Activated CD4-positive, alpha-beta memory T cell treated with anti-CD3 and anti-CD28 coated beads, Interleukin-2, amount 10 ng/mL, durations not matched to agents 7 days and 5 days (primary cell): ENCODE results near the gene NXF1. TPM values are rescaled to one million over a fixed set of nuclear protein-coding genes. Genes with fewer than 3 reads are reported as not detected.

Experiments
- CTCF ChIA-PET: fragments of 350-600 bp; sonication (Branson Sonifier 250); formaldehyde crosslinking; loops from one replicate; lab custom pipeline; 2021; ENCODE audit warnings: antibody characterized with exemption, inconsistent platforms; lab: Charles Lee
- POLR2A ChIA-PET: fragments of 350-600 bp; sonication (Branson Sonifier 250); formaldehyde crosslinking; loops from one replicate; lab custom pipeline; 2021; ENCODE audit warnings: antibody characterized with exemption; lab: Charles Lee
- DNase-seq: peaks from one replicate; pipeline ENCODE4 v3.0.0-alpha.2; 2020
- H3K27ac Mint-ChIP-seq: one replicate; pipeline ENCODE4 v1.8.0; 2021; ENCODE audit warnings: mild to moderate bottlenecking, mixed read lengths
- H3K27me3 Mint-ChIP-seq: one replicate; pipeline ENCODE4 v1.8.0; 2021; ENCODE audit warnings: mixed read lengths
- H3K36me3 Mint-ChIP-seq: one replicate; pipeline ENCODE4 v1.8.0; 2021; ENCODE audit warnings: low read depth, mixed read lengths
- H3K4me1 Mint-ChIP-seq: one replicate; pipeline ENCODE4 v1.8.0; 2021; ENCODE audit warnings: mixed read lengths
- H3K4me3 Mint-ChIP-seq: one replicate; pipeline ENCODE4 v1.8.0; 2021; ENCODE audit warnings: mild to moderate bottlenecking, mixed read lengths
- H3K9me3 Mint-ChIP-seq: one replicate; pipeline ENCODE4 v1.8.0; 2021; ENCODE audit warnings: mixed read lengths
- total RNA-seq, 2 experiments: library from RNA; stranded (reverse); gene quantifications; one replicate each; pipeline ENCODE4 v1.2.3, GENCODE V29; 2021

The NXF1 gene
- 10 to 100 TPM; 80.3 to 82.4 TPM for total RNA-seq

- peak; percentile 96 for DNase-seq
- no peaks in the 10 kb centered on the region for H3K9me3 Mint-ChIP-seq
- POLR2A ChIA-PET, result interaction anchor here (0.8 to 5.5 kb wide), 32 partner anchors 8 to 378 kb away, joined by 3 to 134 read pairs (median 6); partner anchors contain the start of genes BSCL2, C11orf98, CSKMT and GNG3
- H3K27me3 Mint-ChIP-seq, result no peaks in the 10 kb centered on the region
- H3K4me3 Mint-ChIP-seq, result peak within 1 kb of the TSS; percentile 90
- H3K27ac Mint-ChIP-seq, result peak within 1 kb of the TSS; percentile 86
- CTCF ChIA-PET, result interaction anchor here (0.7 to 3.9 kb wide), 6 partner anchors 11 to 78 kb away, joined by 3 to 32 read pairs (median 6); partner anchors contain the start of genes HNRNPUL2, SLC3A2, TMEM179B and TTC9C
- peaks cover 40% of the 10 kb centered on the region for H3K4me1 Mint-ChIP-seq
- H3K36me3 Mint-ChIP-seq, result peaks cover 40% of the 10 kb centered on the region
These were observed at the start of gene NXF1 for GRCh38 chr11:62805076-62805892. Gene NXF1, minus strand, starts transcription at chr11:62805440. Its CDS starts 84 bp downstream, at chr11:62805356.

- H3K9me3 Mint-ChIP-seq, result no peaks in the 10 kb centered on the region
- POLR2A ChIA-PET, result interaction anchor here (0.7 to 9.7 kb wide), 29 partner anchors 11 to 302 kb away, joined by 3 to 674 read pairs (median 11); partner anchors contain the start of genes C11orf98, CSKMT, HNRNPUL2 and INTS5
- H3K27ac Mint-ChIP-seq, result peak overlapping the region; percentile 96
- peak overlapping the region; percentile 97 for H3K4me3 Mint-ChIP-seq
- H3K36me3 Mint-ChIP-seq, result peaks cover 64% of the 10 kb centered on the region
- peaks cover 67% of the 10 kb centered on the region for H3K4me1 Mint-ChIP-seq
- CTCF ChIA-PET, result interaction anchor here (1.4 to 5.0 kb wide), 7 partner anchors 12 to 127 kb away, joined by 3 to 51 read pairs (median 8); partner anchors contain the start of genes HNRNPUL2, POLR2G, SLC3A2 and TMEM179B
- no peaks in the 10 kb centered on the region for H3K27me3 Mint-ChIP-seq
- DNase-seq, result no peak
These were observed 49.0 kb upstream of the NXF1 start for GRCh38 chr11:62854013-62854824.

GRCh38 chr11:62853279-62853965 lies 48.2 kb upstream of the NXF1 start:
- Mint-ChIP-seq H3K4me1 (peaks cover 64% of the 10 kb centered on the region), H3K9me3 (no peaks in the 10 kb centered on the region), H3K27ac (peak overlapping the region; percentile 96), H3K27me3 (no peaks in the 10 kb centered on the region), H3K36me3 (peaks cover 64% of the 10 kb centered on the region), H3K4me3 (peak overlapping the region; percentile 97)
- ChIA-PET POLR2A (interaction anchor here (0.7 to 9.7 kb wide), 27 partner anchors 10 to 301 kb away, joined by 3 to 674 read pairs (median 9); partner anchors contain the start of genes C11orf98, CSKMT, HNRNPUL2 and INTS5), CTCF (interaction anchor here (1.5 to 5.0 kb wide), 4 partner anchors 11 to 66 kb away, joined by 3 to 51 read pairs (median 32); partner anchors contain the start of genes SLC3A2, TMEM179B and WDR74)
- DNase-seq, result no peak

- peaks cover 56% of the 10 kb centered on the region for H3K4me1 Mint-ChIP-seq
These were observed 47.4 kb upstream of the NXF1 start for GRCh38 chr11:62852523-62853188.

GRCh38 chr11:62851807-62852522 lies 46.7 kb upstream of the NXF1 start:
- POLR2A ChIA-PET, result interaction anchor here (0.8 to 9.7 kb wide), 11 partner anchors 8 to 261 kb away, joined by 3 to 674 read pairs (median 8); partner anchors contain the start of genes HNRNPUL2, NXF1, SLC3A2 and STX5
- Mint-ChIP-seq H3K4me1 (peaks cover 49% of the 10 kb centered on the region), H3K36me3 (peaks cover 57% of the 10 kb centered on the region), H3K9me3 (no peaks in the 10 kb centered on the region), H3K27me3 (peaks cover 2% of the 10 kb centered on the region), H3K27ac (peak overlapping the region; percentile 56), H3K4me3 (peak overlapping the region; percentile 28)
- CTCF ChIA-PET, result interaction anchor here (1.0 kb wide), 1 partner anchor 205 kb away, joined by 4 read pairs; the partner anchor contains the start of gene GANAB
- no peak for DNase-seq

More at GRCh38 chr11:62852523-62853188, 47.4 kb upstream of the NXF1 start:
- H3K4me3 Mint-ChIP-seq, result peak overlapping the region; percentile 97
- CTCF ChIA-PET, result interaction anchor here (1.0 kb wide), 1 partner anchor 206 kb away, joined by 4 read pairs; the partner anchor contains the start of gene GANAB
- H3K27ac Mint-ChIP-seq, result peak overlapping the region; percentile 96
- H3K27me3 Mint-ChIP-seq, result no peaks in the 10 kb centered on the region
- peaks cover 61% of the 10 kb centered on the region for H3K36me3 Mint-ChIP-seq
- POLR2A ChIA-PET, result interaction anchor here (0.8 to 9.7 kb wide), 11 partner anchors 9 to 261 kb away, joined by 3 to 674 read pairs (median 49); partner anchors contain the start of genes HNRNPUL2, NXF1, SLC3A2 and STX5
- no peaks in the 10 kb centered on the region for H3K9me3 Mint-ChIP-seq
- DNase-seq, result no peak

GRCh38 chr11:62850911-62851806 lies 45.9 kb upstream of the NXF1 start:
- H3K4me3 Mint-ChIP-seq, result peak overlapping the region; percentile 28
- no peak for DNase-seq
- ChIA-PET POLR2A (interaction anchor here (0.8 to 9.7 kb wide), 9 partner anchors 8 to 125 kb away, joined by 3 to 674 read pairs (median 8); partner anchors contain the start of genes HNRNPUL2, SLC3A2, STX5 and TEX54), CTCF (interaction anchor here (1.0 to 2.2 kb wide), 2 partner anchors 10 to 12 kb away, joined by 3 to 7 read pairs; no protein-coding TSS in a partner anchor)
- H3K36me3 Mint-ChIP-seq, result peaks cover 53% of the 10 kb centered on the region
- H3K27ac Mint-ChIP-seq, result peak overlapping the region; percentile 56
- H3K27me3 Mint-ChIP-seq, result peaks cover 3% of the 10 kb centered on the region
- peaks cover 47% of the 10 kb centered on the region for H3K4me1 Mint-ChIP-seq
- no peaks in the 10 kb centered on the region for H3K9me3 Mint-ChIP-seq

- DNase-seq, result no peak
- H3K36me3 Mint-ChIP-seq, result peaks cover 20% of the 10 kb centered on the region
- H3K4me3 Mint-ChIP-seq, result no peak overlapping the region
- H3K27me3 Mint-ChIP-seq, result peaks cover 3% of the 10 kb centered on the region
- ChIA-PET POLR2A (interaction anchor here (0.7 to 10.1 kb wide), 2 partner anchors 6 to 33 kb away, joined by 5 to 674 read pairs; partner anchors contain the start of gene SLC3A2), CTCF (interaction anchor here (0.5 kb wide), 1 partner anchor 12 kb away, joined by 4 read pairs; no protein-coding TSS in a partner anchor)
- no peak overlapping the region for H3K27ac Mint-ChIP-seq
- no peaks in the 10 kb centered on the region for H3K9me3 Mint-ChIP-seq
- H3K4me1 Mint-ChIP-seq, result peaks cover 30% of the 10 kb centered on the region
These were observed 42.6 kb upstream of the NXF1 start for GRCh38 chr11:62847767-62848314.

GRCh38 chr11:62846177-62846576 lies 40.9 kb upstream of the NXF1 start:
- DNase-seq, result no peak
- Mint-ChIP-seq H3K4me3 (no peak overlapping the region), H3K27me3 (peaks cover 3% of the 10 kb centered on the region), H3K27ac (no peak overlapping the region), H3K4me1 (peaks cover 16% of the 10 kb centered on the region), H3K36me3 (peaks cover 5% of the 10 kb centered on the region), H3K9me3 (no peaks in the 10 kb centered on the region)
- CTCF ChIA-PET, result no interaction called here
- POLR2A ChIA-PET, result interaction anchor here (10.1 kb wide), 1 partner anchor 8 kb away, joined by 674 read pairs; no protein-coding TSS in a partner anchor

- DNase-seq, result no peak
- POLR2A ChIA-PET, result interaction anchor here (2.8 to 10.1 kb wide), 3 partner anchors 10 to 19 kb away, joined by 14 to 674 read pairs (median 90); partner anchors contain the start of genes STX5 and TEX54
- Mint-ChIP-seq H3K4me3 (no peak overlapping the region), H3K27me3 (peaks cover 3% of the 10 kb centered on the region), H3K9me3 (no peaks in the 10 kb centered on the region), H3K27ac (no peak overlapping the region), H3K36me3 (peaks cover 6% of the 10 kb centered on the region), H3K4me1 (peaks cover 17% of the 10 kb centered on the region)
- CTCF ChIA-PET, result no interaction called here
These were observed 38.9 kb upstream of the NXF1 start for GRCh38 chr11:62844154-62844553.
